ENCODE measurements around the gene TWF1. TPM values are rescaled to one million over a fixed set of nuclear protein-coding genes. Genes with fewer than 3 reads are reported as not detected.

Gene TWF1
- total and polyA plus RNA-seq, 2 of the 8 experiments (the other 6 are each of a cell fraction or from before 2014, with no cell fraction given): 7.6 to 27.9 TPM

DNA sequence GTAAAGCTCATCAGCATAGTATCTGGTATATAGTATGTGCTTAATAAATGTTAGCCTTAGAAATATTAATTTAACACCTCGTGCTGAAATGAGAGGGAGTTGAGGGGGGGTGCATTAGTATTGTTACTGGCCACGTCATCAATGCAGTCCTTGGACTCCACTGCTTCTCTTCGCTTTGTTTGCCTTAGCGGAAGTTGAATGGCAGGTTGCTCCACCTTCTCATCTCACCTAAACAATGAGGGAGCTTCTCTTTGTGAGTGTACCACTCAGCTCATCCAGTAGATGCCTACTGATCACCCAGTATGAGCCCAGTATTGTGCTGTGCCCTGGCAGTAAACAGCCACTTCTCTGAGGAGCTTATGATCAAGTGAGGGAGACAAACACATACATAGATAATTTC, 34.2 kb upstream of the TWF1 start (continued):
- TF ChIP-seq RFX5 (IDR thresholded peaks at IDR 0.05; ENCODE audit: borderline replicate concordance, low read depth, low read length): no peak
- no peak for TF ChIP-seq FOSL1 (IDR thresholded peaks at IDR 0.05; ENCODE audit: insufficient read depth, low read depth, low read length)

All from H1 (cell line).